HG02884 (cell line): ENCODE data around the gene SRD5A3.
A peak's percentile ranks its signal among the peaks of the same experiment; 100 is the strongest.

Experiments
- ATAC-seq: cut with Tn5 transposase; IDR thresholded peaks from one replicate; pipeline ENCODE4 v1.9.1; 2021; ENCODE audit warnings: mild to moderate bottlenecking, moderate library complexity; ENCODE audit not compliant: unreplicated experiment

The SRD5A3 gene

DNA sequence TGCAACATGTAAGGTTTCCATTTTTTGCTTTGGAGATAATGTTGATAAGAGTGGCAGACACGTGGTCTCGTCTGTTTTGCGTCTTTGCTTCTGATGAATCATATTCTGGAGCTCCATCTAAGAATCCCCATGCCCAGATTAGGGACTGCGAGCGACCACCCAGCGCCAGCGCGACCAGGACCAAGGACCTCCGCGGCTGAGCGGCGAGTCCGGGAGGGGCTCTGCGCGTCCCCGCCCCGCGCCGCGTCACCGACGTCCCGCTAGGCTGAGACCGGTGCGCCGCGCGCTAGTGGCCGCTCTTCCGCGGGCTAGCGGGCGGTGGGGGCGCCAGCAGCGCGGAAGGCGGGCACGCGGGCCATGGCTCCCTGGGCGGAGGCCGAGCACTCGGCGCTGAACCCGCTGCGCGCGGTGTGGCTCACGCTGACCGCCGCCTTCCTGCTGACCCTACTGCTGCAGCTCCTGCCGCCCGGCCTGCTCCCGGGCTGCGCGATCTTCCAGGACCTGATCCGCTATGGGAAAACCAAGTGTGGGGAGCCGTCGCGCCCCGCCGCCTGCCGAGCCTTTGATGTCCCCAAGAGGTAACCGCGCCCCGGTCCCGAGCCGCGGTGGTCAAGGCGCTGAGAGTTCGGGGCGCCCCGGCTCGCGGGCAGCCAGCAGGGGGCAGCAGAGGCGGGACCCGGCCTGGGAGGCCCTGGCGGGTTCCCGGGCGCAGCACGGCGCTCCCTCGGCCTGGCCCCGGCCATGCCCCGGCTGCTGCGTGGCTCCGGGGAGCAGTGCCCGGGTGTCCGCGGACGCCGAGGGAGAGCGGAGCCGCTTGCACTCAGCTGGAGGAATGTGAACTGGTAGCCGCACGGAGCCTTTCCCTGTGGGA lies at the start of gene SRD5A3:
Gene SRD5A3, plus strand, starts transcription at position 263 of the 871 bp plus-strand sequence. Its CDS starts 95 bp downstream, at position 358.
- peak; percentile 89 for ATAC-seq

DNA sequence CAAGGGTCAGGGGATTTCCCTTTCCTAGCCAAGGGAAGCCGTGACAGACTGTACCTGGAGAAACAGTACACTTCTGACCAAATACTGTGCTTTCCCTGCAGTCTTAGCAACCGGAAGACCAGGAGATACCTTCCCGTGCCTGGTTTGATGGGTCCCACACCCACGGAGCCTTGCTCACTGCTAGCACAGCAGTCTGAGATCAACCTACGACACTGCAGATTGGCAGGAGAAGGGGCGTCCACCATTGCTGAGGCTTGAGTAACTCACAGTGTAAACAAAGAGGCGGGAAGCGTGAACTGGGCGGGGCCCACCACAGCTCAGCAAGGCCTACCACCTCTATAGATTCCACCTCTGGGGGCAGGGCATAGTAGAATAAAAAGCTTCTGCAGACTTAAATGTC lies 48.7 kb upstream of the SRD5A3 start:
- ATAC-seq, result no peak

DNA sequence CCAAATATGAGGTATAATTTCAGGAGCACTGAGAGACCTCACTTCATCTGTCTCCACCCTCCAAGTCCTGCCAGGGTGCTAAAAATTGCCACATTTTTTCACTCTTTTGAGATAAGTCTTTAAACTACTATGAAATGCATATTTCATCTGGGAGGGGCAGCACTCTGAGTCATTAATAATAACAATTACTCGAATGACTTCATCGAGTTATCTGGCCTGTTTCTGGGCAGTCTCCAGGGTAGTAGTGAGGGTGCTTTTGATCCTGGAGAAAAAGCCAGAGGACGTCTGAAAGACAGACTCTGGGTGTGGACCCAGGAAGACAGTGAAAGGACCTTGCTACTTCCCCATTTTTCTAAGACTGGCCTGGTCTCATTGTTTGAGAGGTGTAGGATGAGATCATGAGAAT lies 42.3 kb upstream of the SRD5A3 start:
- no peak for ATAC-seq

DNA sequence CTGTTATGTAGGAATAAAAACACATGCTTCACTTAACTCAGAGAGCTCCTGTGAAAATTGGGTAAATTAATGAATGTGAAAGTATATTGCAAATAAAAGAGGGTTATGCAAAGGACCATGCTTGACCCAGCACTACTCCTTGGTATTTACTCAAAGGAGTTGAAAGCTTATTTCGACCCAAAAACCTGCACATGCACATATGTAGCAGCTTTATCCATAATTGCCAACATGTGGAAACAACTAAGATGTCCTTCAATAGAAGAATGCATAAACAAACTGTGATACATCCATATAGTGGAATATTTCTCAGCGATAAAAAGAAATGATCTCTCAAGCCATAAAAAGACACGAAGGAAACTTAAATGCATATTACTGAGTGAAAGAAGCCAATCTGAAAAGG lies 41.7 kb upstream of the SRD5A3 start:
- no peak for ATAC-seq

DNA sequence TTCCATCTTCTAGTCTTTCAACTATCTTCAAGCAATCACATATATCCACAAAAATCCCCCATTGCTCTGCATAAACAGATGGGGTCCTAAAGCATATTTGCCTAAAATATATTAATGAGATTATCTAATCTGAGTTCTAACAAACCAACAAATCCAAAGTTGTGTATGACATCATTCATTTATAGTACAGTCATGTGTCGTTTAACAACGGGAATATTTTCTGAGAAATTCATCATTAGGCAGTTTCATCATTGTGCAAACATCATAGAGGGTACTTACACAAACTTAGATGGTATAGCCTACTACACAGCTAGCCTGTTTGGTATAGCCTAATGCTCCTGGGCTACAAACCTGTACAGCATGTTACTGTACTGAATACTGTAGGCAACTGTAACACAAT lies 38.0 kb upstream of the SRD5A3 start:
- ATAC-seq, result no peak

DNA sequence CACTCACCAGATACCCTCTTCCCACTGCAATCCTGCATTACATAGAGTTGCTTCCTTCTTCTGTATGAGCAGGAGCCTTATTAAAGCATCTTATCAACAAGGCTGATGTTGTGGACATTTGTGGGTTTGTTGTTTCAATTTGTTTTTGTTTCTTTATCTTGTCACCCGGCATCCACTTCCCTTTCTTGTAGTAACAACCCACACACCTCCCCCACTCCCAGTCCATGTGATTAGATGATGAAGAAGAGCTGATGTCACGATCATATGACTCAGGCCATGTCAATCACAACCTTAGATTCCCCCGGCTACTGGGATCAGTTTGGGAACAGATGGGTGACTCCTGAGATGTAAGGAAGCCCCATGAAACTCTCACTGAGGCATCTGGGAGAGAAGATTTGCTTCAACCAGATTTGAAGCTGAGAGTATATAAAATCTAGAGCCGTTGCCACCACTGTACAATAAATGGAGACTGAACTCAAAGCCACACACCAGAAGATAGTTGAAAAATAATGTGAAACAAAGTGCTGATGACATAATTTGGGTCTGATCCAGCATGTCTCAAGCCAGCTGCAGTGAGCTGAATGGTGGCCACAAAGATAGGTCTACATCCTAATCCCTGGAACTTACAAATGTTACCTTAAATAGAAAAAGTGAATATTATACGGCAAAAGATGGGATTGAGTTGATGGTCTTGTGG lies 34.1 kb upstream of the SRD5A3 start:
- ATAC-seq, result no peak

DNA sequence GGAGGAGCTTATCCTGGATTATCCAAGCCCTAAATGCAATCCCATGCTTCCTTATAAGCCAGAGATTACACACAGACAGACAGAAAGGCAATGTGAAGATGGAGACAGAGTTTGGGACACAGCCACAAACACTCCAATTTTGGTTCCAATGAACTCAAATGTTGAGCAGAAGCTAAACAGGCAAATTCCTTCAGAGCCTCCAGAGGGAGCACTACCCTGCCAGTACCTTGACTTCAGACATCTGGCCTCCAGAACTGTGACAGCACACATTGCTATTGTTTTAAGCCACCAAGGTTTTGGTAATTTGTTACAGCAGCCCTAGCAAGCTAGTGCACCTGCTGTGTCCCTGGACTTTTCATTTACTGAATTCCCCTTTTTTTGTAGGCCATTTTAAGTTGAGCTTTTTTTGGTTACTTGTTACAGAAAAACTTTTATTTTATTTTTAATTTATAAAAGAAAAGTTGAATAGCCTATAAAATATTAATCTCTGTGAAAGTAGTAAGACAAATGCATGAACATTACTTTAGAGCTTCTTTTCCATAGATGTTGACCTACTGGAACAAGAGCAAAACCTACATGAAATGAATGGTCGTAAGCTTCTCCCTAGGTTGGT lies 33.4 kb upstream of the SRD5A3 start:
- peak; percentile 90 for ATAC-seq

DNA sequence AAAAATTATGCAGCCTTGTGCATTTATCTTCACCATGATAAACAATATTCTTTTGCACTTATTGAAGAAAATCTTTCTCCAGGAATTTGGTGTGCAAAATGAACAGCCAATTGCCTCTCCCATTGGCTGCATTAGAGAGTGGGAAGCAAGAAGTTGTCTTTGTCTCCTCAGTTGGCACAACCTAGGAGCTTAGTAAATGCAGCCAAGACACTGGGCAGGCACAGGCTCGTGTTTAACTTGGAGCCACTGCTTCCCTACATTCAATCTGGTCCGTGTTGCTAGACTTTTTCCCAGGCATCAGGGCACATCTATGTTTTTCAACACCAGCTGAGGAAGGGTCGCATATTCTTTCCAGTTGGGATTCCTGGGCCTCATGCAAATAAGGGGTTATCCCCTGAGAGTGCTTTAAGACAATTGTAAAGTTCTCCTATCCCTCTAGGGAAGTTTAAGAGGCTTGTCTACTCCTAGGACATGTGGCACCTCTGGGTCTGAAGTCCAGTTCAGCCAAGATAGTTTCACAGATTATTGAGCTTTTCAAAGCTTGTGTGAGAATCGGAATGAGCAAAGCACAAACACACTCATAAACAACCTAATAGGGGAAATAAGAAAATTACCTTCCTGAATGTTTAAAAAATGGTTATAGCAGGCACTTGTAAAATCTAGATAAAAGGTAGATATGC lies 31.8 kb upstream of the SRD5A3 start:
- ATAC-seq, result no peak

DNA sequence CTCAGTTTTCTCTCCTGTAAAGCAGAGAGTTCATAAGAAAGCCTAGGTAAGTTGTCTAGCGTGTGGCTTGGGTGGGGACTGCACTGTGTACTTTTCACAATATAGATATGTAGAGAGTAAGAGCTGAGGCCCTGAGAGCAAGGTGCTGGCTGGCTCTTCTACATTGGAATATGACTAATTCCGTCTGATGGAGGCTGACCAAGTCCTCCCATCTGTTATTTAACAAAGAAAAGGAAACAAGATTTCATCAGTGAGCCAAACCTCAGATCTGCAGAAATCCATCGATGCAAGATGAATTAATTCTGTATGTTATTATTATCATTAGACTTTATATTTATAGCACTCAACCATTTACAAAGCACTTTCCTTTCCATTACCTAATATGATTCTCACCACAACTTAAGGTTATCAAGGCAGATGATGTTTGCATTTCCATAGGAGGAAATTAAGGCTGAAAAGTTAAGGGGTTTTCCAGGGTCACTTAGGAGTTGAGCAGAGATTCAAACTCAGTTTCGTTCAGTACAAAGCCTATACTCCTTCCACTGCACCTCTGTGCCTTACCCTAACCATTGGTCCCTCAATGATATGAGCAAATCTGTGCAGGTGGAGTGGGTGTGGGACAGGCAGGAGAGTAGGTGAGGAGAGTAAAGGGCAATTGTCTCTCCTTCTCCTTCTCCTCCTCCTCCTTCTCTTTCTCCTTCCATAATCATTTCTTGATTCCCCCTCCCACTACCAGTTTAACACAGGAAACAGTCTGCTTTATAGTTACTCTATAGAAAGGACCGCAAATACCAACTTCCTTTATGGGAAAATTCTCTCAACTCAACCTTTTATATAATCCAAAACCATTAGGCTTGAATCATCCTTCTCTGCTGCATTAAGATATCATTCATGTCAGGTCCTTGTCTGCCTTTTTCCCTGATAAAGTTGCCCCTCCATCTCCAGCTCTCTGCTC lies 27.6 kb upstream of the SRD5A3 start:
- no peak for ATAC-seq

DNA sequence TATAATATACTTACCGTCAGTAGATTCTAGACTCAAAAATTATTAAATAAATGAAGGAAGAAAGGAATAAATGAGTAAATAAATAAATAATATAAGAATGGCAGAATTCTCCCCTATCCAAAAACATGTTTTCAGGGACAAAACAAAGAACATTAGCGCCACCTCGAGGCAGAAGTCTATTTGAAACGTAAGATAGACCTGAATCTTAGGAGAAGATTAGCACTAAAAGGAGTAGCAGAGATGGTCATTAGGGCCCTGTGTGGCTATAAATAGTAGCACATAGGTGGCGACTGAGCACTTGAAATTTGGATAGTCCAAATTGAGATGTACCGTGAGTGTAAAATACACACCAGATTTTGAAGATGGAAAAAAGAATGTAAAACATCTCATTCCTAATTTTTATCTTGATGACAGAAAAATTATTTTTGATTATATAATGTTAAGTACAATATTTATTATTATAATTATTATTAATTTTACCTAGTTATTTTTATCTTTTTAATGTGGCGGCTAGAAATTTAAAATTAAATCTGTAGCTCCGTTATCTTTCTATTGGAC lies 24.3 kb upstream of the SRD5A3 start:
- no peak for ATAC-seq

DNA sequence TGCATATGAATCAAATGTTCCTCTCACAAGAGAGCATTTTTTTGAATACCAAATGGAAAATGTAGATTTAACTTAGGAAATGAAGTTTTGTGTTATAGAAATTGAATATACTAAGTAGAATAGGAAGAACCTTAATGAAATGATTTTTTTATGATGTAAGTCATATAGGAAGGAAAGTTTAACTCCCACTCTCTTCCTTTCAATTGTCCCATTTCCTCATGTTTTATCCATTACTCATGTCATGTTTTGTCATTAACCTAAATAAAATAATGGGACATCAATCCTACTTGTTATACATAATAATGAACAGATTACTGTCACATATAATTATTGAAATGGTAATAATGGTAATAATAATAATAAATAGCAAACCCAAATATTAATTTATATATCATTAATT lies 22.7 kb upstream of the SRD5A3 start:
- ATAC-seq, result no peak

DNA sequence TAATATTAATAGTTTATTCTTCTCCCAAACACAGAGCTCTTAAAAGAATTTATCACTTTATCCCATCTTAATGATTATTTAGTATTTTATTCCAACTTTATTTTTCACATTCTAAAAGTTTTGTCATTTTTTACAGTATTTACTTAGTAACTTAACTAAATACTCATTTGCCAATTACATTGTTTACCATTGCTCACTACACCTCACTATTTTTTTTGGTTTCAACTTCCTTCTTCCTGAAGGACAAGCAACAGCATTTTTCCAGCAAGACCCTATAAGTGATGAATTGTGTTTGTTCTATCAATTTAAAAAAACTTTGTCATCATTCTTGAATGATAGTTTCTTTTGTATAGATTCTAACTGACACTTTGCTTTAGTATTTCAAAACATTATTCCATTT lies 19.4 kb upstream of the SRD5A3 start:
- no peak for ATAC-seq

DNA sequence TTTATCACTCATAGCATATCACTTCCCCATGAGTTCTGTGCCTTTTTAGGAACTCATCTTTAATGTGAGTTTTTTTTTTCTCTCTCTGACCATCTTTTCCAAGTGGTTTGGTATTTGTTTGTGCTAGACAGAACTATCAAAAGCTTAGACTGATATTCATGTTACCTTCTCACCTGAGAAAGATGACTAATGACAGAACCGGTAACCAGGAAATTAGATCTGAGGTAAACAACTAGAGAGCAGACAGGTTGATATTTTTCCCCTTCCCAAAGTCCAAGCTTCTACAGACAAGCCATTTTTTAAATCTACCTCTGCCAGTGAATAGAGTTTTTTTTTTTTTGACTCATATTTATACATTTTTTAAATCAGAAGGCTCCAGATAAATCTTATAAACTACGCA lies 17.0 kb upstream of the SRD5A3 start:
- ATAC-seq, result no peak

DNA sequence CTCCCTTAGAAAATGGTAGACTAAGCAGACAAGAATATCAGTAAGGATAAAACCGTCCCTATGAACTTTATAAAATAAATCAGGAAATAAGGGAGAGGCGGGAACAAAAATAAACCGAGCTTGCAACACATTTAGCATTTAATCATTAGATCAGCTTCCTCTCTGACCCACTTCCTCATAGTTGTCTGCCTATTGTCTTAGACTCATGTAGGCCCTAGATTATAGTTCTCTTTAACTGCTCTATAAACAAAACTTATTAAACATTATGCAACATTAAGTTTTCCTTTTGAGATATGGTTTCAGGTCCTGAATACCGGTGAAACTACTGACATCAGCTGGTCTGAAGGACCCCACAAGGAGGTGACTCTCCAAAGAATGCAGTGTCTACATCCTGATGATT lies 15.8 kb upstream of the SRD5A3 start:
- ATAC-seq, result no peak

DNA sequence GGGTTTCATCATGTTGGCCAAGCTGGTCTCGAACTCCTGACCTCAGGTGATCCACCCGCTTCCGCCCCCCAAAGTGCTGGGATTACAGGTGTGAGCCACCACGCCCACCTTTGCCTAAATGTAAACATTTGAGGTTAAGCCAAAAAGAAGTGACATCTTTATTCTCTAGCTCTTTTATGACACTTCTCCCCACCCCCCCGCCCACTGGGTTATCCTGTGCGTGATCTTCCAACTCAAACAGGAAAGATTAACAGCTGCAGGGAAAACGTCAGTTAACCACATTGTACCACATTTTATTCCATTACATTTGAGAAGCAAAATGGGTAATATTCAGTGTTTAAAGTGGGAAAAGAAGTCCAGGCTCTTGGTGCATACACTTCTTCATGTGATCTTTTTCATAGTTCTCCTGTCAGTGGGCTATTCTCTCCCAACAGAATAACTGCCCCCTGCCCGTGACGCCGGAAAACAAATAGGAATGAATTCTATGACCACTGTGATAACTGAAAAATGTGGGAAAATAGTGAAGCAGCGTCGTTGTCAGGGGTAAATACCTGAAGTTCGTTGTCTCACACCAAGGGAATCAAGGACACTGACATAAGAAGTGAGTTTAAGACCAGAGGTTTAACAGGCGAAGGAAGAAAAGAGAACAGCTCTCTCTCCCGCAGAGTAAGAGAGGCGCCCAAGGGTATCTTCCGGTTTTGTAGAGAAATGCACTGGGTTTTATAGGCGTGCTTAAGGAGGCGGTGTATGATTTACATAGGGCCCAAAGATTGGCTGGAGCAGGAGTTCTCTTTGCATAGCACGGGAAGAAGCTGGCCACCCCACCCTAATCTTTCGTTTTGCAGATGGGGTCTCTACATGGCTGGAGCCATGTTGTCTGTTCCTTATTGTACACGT lies 9.7 kb upstream of the SRD5A3 start:
- ATAC-seq, result no peak

DNA sequence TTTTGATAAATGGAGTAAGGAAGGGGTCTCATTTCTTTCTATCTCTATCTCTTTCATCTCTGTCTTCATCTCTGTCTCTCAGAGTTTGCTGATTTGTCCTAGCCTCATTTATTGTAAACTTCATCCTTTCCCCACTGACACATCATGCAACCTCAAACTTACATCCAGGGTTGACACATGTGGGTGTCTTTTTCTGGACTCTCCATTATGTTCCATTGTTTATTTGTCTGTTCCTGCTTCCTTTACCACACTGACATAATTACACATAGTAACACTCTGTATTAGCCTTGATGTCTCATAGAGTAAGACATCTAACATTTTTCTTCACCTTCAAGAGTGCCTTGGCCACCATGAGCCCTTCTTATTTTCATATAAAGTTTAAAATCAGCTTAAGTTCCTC lies 8.1 kb upstream of the SRD5A3 start:
- ATAC-seq, result no peak

DNA sequence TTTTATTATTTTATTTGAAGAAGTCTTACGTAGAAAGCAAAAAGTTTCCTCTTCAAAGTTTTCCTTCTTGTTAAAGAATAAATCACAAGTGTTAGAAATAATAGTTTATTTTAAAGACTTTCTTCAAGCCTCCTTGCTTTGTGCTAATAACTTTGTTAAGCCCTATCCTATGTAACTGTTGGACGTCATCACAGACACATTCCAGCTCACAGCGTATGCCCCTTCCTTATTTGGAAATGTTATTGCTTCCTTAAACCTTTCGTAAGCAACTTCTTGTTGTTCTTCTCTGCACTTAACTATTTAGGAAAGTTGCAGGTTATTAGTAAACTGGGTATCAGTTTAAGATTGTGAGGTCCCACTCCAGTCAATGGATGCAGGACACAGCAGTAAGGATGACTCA lies 7.6 kb upstream of the SRD5A3 start:
- no peak for ATAC-seq

DNA sequence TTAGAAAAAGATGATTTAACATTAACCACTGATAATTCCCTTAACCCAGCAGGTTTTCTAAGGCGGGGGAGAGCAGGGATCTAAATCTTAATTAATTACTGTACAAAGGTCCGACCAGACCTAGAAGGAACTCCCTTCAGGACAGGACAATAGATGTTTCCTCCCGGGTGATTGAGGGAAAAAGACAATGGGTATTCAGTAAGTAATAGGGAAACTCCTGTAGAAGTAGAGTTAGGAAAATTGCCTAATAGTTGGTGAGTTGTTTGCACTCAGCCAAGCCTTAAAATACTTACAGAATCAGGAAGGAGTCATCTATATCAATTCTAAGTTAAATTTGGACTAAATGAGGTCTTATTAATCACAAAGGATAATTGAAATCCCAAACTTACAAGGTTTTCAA lies 5.8 kb upstream of the SRD5A3 start:
- no peak for ATAC-seq

DNA sequence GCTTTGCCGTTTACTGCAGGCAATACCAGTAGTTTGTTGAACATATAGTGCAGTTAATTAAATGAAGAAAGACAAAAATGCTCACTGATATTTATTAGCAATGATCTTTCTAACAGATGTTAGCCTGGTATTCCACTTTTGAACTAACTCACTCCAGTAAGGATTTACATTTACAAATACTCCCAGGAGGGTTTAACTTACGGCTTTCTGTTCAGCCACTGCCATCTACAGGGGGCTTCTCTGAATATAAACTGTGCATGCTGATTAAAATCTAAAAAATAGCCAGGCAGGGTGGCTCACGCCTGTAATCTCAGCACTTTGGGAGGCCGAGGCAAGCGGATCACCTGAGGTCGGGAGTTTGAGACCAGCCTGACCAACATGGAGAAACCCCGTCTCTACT lies 2.2 kb upstream of the SRD5A3 start:
- ATAC-seq, result no peak
